DOHH2 (cell line): ENCODE data around the gene SLC3A2.

ENCODE experiments used
- H3F3A ChIP-seq: fragments of 200-600 bp; sonication (generic), shearing (Covaris generic); 2 replicates; pipeline ENCODE4 v1.6.0; 2016; ENCODE audit warnings: antibody characterized with exemption, mild to moderate bottlenecking; ENCODE audit not compliant: control insufficient read depth, insufficient read depth
- H3K27ac ChIP-seq: fragments of 200-600 bp; sonication (generic); 2 replicates; pipeline ENCODE4 v1.5.1; 2014; ENCODE audit warnings: low read depth, mild to moderate bottlenecking, low read length, moderate library complexity
- H3K27me3 ChIP-seq: fragments of 200-600 bp; sonication (generic); 2 replicates; pipeline ENCODE4 v1.6.1; 2014; ENCODE audit warnings: mild to moderate bottlenecking, low read length, mixed read lengths; ENCODE audit not compliant: control insufficient read depth
- H3K36me3 ChIP-seq: fragments of 200-600 bp; sonication (generic); 2 replicates; pipeline ENCODE4 v1.6.1; 2014; ENCODE audit warnings: mild to moderate bottlenecking, low read length, moderate library complexity, mixed read lengths; ENCODE audit not compliant: control insufficient read depth
- H3K4me1 ChIP-seq: fragments of 200-600 bp; sonication (generic); 2 replicates; pipeline ENCODE4 v1.6.1; 2014; ENCODE audit warnings: mild to moderate bottlenecking, low read length, mixed read lengths; ENCODE audit not compliant: control insufficient read depth
- H3K4me2 ChIP-seq: fragments of 200-600 bp; sonication (generic); 2 replicates; pipeline ENCODE4 v1.6.0; 2014; ENCODE audit warnings: mild to moderate bottlenecking, low read length, moderate library complexity
- H3K4me3 ChIP-seq: fragments of 200-600 bp; sonication (generic); 2 replicates; pipeline ENCODE4 v1.5.1; 2014; ENCODE audit warnings: mild to moderate bottlenecking, low read length, mixed read lengths
- H3K79me2 ChIP-seq: fragments of 200-600 bp; sonication (generic); 2 replicates; pipeline ENCODE4 v1.6.1; 2014; ENCODE audit warnings: mild to moderate bottlenecking, low read length, mixed read lengths; ENCODE audit not compliant: control insufficient read depth
- H3K9me2 ChIP-seq: fragments of 200-600 bp; sonication (generic); replicated peaks from 2 replicates; pipeline ENCODE4 v1.6.1; 2014; ENCODE audit warnings: mild to moderate bottlenecking, low read length, mixed read lengths; ENCODE audit not compliant: control insufficient read depth
- H3K9me3 ChIP-seq: fragments of 200-600 bp; sonication (generic); 2 replicates; pipeline ENCODE4 v1.6.1; 2014; ENCODE audit warnings: antibody characterized with exemption, low read length, mixed read lengths; ENCODE audit not compliant: control insufficient read depth, insufficient read depth
- H4K20me1 ChIP-seq: fragments of 200-600 bp; sonication (generic); 2 replicates; pipeline ENCODE4 v1.6.0; 2014; ENCODE audit warnings: low read depth, mild to moderate bottlenecking, antibody characterized with exemption, low read length, moderate library complexity; ENCODE audit not compliant: control insufficient read depth, insufficient read depth
- CTCF ChIP-seq: fragments of 200-600 bp; sonication (generic); IDR thresholded peaks from one replicate; pipeline ENCODE4 v1.5.1; 2014; ENCODE audit warnings: antibody characterized with exemption, mild to moderate bottlenecking, low read depth, low read length; ENCODE audit not compliant: poor library complexity, severe bottlenecking
- EZH2phosphoT487 ChIP-seq: fragments of 200-600 bp; sonication (generic); IDR thresholded peaks from 2 replicates; pipeline ENCODE4 v1.6.1; 2017; ENCODE audit warnings: borderline replicate concordance, mild to moderate bottlenecking, antibody characterized with exemption, low read length, moderate library complexity, mixed read lengths

Gene SLC3A2

GRCh38 chr11:62923601-62924411 lies 43.1 kb downstream of the SLC3A2 start:
- H3K27me3 ChIP-seq = peaks cover 54% of the 10 kb centered on the region
- no peaks in the 10 kb centered on the region for H3K36me3 ChIP-seq
- TF ChIP-seq EZH2phosphoT487 (no peak), CTCF (no peak)
- H3K4me1 ChIP-seq = peaks cover 13% of the 10 kb centered on the region
- H3K9me2 ChIP-seq = no peaks in the 10 kb centered on the region
- H3K27ac ChIP-seq = no peak overlapping the region
- H3F3A ChIP-seq = no peaks in the 10 kb centered on the region
- no peaks in the 10 kb centered on the region for H3K9me3 ChIP-seq
- peak overlapping the region; percentile 61 for H3K4me2 ChIP-seq
- no peaks in the 10 kb centered on the region for H4K20me1 ChIP-seq
- H3K79me2 ChIP-seq = no peaks in the 10 kb centered on the region
- H3K4me3 ChIP-seq = peak overlapping the region; percentile 48

- Histone ChIP-seq H3F3A (no peaks in the 10 kb centered on the region), H3K9me2 (no peaks in the 10 kb centered on the region), H3K27ac (no peak overlapping the region), H3K79me2 (no peaks in the 10 kb centered on the region), H4K20me1 (no peaks in the 10 kb centered on the region), H3K4me1 (peaks cover 13% of the 10 kb centered on the region), H3K9me3 (no peaks in the 10 kb centered on the region), H3K27me3 (peaks cover 55% of the 10 kb centered on the region), H3K4me2 (no peak overlapping the region), H3K4me3 (no peak overlapping the region), H3K36me3 (no peaks in the 10 kb centered on the region)
- TF ChIP-seq CTCF (no peak), EZH2phosphoT487 (no peak)
Measured at GRCh38 chr11:62925308-62925707, 44.6 kb downstream of the SLC3A2 start.

GRCh38 chr11:62925745-62926679 lies 45.3 kb downstream of the SLC3A2 start:
- Histone ChIP-seq H4K20me1 (no peaks in the 10 kb centered on the region), H3K79me2 (no peaks in the 10 kb centered on the region), H3K9me2 (no peaks in the 10 kb centered on the region), H3K4me1 (peaks cover 13% of the 10 kb centered on the region), H3K4me2 (no peak overlapping the region), H3K27me3 (peaks cover 55% of the 10 kb centered on the region), H3F3A (no peaks in the 10 kb centered on the region), H3K36me3 (no peaks in the 10 kb centered on the region), H3K4me3 (no peak overlapping the region), H3K9me3 (no peaks in the 10 kb centered on the region), H3K27ac (no peak overlapping the region)
- TF ChIP-seq EZH2phosphoT487 = 0 out of 2 replicates have a peak, but pooled peaks have one; percentile 16
- no peak for TF ChIP-seq CTCF
